Hepatocyte (in vitro differentiated cells): ENCODE measurements around the gene RALGDS.

Source experiments
- EZH2 ChIP-seq: fragments of 200-600 bp; sonication (generic); IDR thresholded peaks from 2 replicates; pipeline ENCODE4 v1.6.1; 2016; ENCODE audit warnings: antibody characterized with exemption, mild to moderate bottlenecking, borderline replicate concordance
- EZH2phosphoT487 ChIP-seq: fragments of 200-600 bp; sonication (generic); IDR thresholded peaks from one replicate; pipeline ENCODE4 v1.6.1; 2018; ENCODE audit warnings: antibody characterized with exemption, mild to moderate bottlenecking, low read depth, moderate library complexity; ENCODE audit not compliant: unreplicated experiment, severe bottlenecking
- TF ChIP-seq, protein P1 (sequence below): fragments of 200-600 bp; sonication (generic); IDR thresholded peaks from 2 replicates; pipeline ENCODE4 v1.5.1; 2016; ENCODE audit warnings: antibody characterized with exemption, mild to moderate bottlenecking; ENCODE audit not compliant: poor library complexity

DNA sequence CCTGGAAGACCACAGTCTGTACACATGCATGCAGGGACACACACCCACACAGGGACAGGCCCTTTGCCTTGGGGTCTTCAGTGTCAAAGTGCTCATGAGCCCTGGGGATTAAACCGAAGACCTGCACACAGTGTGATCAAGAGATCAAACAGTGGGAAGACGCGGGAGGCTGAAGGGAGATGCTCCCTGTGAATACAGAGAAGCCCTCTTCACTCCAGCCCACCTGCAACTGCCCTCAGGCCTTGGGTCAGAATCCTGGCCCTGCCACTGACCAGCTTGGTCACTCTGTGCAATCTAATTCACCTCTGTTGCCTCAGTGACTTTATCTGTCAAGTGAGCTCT lies 2.9 kb downstream of the RALGDS start:
- TF ChIP-seq, protein P1, sequence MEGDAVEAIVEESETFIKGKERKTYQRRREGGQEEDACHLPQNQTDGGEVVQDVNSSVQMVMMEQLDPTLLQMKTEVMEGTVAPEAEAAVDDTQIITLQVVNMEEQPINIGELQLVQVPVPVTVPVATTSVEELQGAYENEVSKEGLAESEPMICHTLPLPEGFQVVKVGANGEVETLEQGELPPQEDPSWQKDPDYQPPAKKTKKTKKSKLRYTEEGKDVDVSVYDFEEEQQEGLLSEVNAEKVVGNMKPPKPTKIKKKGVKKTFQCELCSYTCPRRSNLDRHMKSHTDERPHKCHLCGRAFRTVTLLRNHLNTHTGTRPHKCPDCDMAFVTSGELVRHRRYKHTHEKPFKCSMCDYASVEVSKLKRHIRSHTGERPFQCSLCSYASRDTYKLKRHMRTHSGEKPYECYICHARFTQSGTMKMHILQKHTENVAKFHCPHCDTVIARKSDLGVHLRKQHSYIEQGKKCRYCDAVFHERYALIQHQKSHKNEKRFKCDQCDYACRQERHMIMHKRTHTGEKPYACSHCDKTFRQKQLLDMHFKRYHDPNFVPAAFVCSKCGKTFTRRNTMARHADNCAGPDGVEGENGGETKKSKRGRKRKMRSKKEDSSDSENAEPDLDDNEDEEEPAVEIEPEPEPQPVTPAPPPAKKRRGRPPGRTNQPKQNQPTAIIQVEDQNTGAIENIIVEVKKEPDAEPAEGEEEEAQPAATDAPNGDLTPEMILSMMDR: no peak
- TF ChIP-seq EZH2 (no peak), EZH2phosphoT487 (no peak)
